ENCODE data around the gene MTA1. TPM values are rescaled to one million over a fixed set of nuclear protein-coding genes. Genes with fewer than 3 reads are reported as not detected.
A peak's percentile ranks its signal among the peaks of the same experiment; 100 is the strongest.

MTA1 gene
- polyA plus RNA-seq, 2 donors: 37.4 to 70.4 TPM

DNA sequence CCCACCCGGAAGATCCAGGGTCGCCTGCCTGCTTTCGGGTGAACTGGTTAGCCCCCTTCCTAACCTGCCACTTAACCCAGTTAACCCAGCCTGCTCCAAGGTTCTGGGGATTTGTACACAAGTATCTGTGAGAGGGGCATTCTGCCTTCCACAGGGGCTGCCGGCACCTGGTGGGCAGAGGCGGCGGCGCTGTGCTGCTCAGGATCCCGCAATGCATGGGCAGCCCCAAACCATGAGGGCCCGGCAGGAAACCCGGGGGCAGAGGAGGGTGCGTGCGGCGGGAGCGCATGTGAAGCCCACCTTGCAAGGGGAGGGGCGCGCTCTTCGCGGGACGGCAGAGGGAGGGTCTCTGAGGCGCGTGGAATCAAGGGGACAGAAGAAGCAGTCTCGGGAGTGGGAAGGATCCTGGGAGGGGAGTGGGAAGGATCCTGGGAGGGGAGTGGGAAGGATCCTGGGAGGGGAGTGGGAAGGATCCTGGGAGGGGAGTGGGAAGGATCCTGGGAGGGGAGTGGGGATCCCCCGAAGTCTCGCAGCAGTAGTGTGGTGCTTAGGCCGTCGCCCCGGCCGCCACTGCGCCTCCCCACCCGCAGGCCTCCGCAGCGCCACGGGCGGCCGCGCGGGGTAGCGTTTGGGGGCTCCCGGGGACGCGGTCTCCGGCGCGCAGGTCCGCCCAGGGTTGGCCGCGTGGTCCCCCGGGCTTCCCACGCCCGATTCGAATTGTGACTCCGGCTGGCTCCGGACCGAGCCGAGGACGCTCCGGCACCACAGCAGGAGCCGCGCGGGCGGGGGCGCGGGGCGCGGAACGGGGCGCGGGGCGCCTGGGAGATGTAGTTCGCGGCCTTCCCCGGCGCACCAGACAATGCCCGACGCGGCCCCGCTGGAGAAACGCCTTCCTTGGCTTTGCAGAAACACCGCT, 4.9 kb upstream of the MTA1 start:
- WGBS, 2 donors: 12 to 16% methylated on average over 51 to 79 of the region's 79 CpGs
- H3K27me3 ChIP-seq (ENCODE audit: control insufficient read depth in 1 of 2, insufficient read depth in 2 of 2, low read length in 2 of 2): peaks cover 0 to 3% of the 10 kb centered on the region in 2 donors

DNA sequence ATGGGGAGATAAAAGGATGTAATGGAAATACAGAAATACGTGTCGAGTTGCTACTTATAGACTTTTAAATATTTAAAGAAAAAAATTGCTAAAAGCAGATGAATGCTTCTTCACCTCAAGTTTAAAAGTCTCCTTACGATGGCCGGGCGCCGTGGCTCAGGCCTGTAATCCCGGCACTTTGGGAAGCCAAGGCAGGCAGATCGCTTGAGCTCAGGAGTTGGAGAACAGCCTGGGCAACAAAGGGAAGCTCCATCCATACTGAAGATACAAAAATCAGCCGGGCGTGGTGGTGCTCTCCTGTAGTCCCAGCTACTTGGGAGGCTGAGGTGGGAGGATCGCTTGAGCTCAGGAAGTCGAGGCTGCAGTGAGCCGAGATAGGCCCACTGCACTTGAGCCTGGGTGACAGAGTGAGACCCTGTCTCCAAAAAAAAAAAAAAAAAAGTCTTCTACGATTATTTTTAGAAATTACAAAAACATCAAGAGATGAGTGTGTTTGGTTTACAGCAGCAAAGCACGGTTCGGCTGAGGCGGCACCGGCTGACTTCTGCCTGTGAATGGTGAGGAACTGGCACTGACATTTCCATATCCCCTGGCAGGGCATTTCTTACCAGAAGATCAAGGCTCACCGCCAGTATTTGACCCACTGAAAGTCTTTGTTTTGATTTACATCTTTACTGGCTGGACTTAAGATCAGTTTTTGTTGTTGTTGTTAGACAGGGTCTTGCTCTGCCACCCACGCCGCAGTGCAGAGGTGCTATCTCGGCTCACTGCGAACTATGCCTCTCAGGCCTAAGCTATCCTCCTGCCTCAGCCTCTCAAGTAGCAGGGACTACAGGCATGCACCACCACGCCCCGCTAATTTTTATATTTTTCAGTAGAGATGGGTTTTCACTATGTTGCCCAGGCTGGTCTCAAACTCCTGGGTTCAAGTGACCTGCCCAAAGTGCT, 3.9 kb upstream of the MTA1 start:
- H3K9me3 ChIP-seq (ENCODE audit: control insufficient read depth in 2 of 2, insufficient read depth in 1 of 2, low read depth in 1 of 2, low read length in 1 of 2): peaks cover 0 to 2% of the 10 kb centered on the region in 2 donors
- H3K27me3 ChIP-seq (ENCODE audit: control insufficient read depth in 1 of 2, insufficient read depth in 2 of 2, low read length in 2 of 2): peaks cover 0 to 3% of the 10 kb centered on the region in 2 donors
- no peak overlapping the region for H3K27ac ChIP-seq (ENCODE audit: low read depth in 2 of 2, low read length in 1 of 2)
- H3K36me3 ChIP-seq (ENCODE audit: control insufficient read depth in 2 of 2, insufficient read depth in 2 of 2, low read length in 1 of 2): no peaks in the 10 kb centered on the region
- 84 to 89% methylated on average over 25 of the region's 25 CpGs for WGBS, 2 donors
- peaks cover 16 to 17% of the 10 kb centered on the region in 2 donors for H3K4me1 ChIP-seq (ENCODE audit: control insufficient read depth in 2 of 2, insufficient read depth in 2 of 2, low read length in 1 of 2)
- peak overlapping the region in 1 of 2 donors; percentile 55 for H3K4me3 ChIP-seq (ENCODE audit: low read depth in 1 of 2, low read length in 2 of 2)

More for the DNA sequence above, 4.9 kb upstream of the MTA1 start:
- Histone ChIP-seq H3K36me3 (ENCODE audit: control insufficient read depth in 2 of 2, insufficient read depth in 2 of 2, low read length in 1 of 2) (no peaks in the 10 kb centered on the region), H3K9me3 (ENCODE audit: control insufficient read depth in 2 of 2, insufficient read depth in 1 of 2, low read depth in 1 of 2, low read length in 1 of 2) (peaks cover 0 to 2% of the 10 kb centered on the region in 2 donors), H3K4me3 (ENCODE audit: low read depth in 1 of 2, low read length in 2 of 2) (peak overlapping the region; percentile 55 to 56), H3K4me1 (ENCODE audit: control insufficient read depth in 2 of 2, insufficient read depth in 2 of 2, low read length in 1 of 2) (peaks cover 11 to 17% of the 10 kb centered on the region in 2 donors), H3K27ac (ENCODE audit: low read depth in 2 of 2, low read length in 1 of 2) (peak overlapping the region in 1 of 2 donors; percentile 2)

DNA sequence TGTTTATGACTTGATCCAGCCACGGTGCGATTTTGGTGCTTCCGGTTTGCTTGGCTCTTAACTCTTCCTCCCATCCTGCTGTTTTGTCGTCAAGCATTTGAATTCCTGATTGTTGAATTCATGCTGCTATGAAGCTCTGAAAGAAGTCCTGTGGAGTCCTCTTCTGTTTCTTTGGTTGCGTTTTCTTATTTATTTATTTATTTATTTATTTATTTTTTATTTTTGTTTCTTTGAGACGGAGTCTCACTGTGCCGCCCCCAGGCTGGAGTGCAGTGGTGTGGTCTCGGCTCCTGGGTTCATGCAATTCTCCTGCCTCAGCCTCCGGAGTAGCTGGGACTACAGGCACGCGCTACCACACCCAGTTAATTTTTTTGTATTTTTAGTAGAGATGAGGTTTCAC, 3.0 kb upstream of the MTA1 start:
- Histone ChIP-seq H3K36me3 (ENCODE audit: control insufficient read depth in 2 of 2, insufficient read depth in 2 of 2, low read length in 1 of 2) (no peaks in the 10 kb centered on the region), H3K4me1 (ENCODE audit: control insufficient read depth in 2 of 2, insufficient read depth in 2 of 2, low read length in 1 of 2) (peaks cover 21 to 23% of the 10 kb centered on the region in 2 donors), H3K27me3 (ENCODE audit: control insufficient read depth in 1 of 2, insufficient read depth in 2 of 2, low read length in 2 of 2) (no peaks in the 10 kb centered on the region), H3K27ac (ENCODE audit: low read depth in 2 of 2, low read length in 1 of 2) (no peak overlapping the region), H3K9me3 (ENCODE audit: control insufficient read depth in 2 of 2, insufficient read depth in 1 of 2, low read depth in 1 of 2, low read length in 1 of 2) (peaks cover 0 to 2% of the 10 kb centered on the region in 2 donors), H3K4me3 (ENCODE audit: low read depth in 1 of 2, low read length in 2 of 2) (no peak overlapping the region)
- 95 to 98% methylated on average over 11 of the region's 11 CpGs for WGBS, 2 donors

DNA sequence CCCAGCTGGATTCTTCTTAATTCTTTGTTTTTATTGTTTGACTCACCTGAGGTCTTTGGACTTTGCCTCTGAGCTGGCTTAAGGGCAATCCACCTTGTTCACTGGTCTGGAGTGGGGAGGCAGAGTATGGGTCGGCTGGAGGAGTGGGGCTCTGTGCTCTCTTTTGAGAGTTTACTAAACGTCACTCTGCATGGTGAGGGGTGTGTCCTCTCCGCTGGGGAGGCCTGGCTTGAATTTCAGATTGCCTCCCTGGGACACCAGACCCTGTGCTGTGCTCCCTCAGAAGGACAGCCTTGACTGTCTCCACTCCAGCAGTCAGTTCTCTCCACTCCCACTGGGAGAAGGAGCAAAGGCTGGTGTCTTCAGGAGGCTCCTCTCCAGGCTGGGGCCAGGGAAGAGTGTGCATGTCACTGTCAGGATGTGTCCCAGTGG, 1.9 kb upstream of the MTA1 start:
- peaks cover 24 to 25% of the 10 kb centered on the region in 2 donors for H3K4me1 ChIP-seq (ENCODE audit: control insufficient read depth in 2 of 2, insufficient read depth in 2 of 2, low read length in 1 of 2)
- WGBS, 2 donors: 78 to 88% methylated on average over 3 of the region's 3 CpGs
- peaks cover 0 to 2% of the 10 kb centered on the region in 2 donors for H3K9me3 ChIP-seq (ENCODE audit: control insufficient read depth in 2 of 2, insufficient read depth in 1 of 2, low read depth in 1 of 2, low read length in 1 of 2)
- peaks cover 0 to 4% of the 10 kb centered on the region in 2 donors for H3K36me3 ChIP-seq (ENCODE audit: control insufficient read depth in 2 of 2, insufficient read depth in 2 of 2, low read length in 1 of 2)
- H3K27me3 ChIP-seq (ENCODE audit: control insufficient read depth in 1 of 2, insufficient read depth in 2 of 2, low read length in 2 of 2): no peaks in the 10 kb centered on the region
- H3K27ac ChIP-seq (ENCODE audit: low read depth in 2 of 2, low read length in 1 of 2): no peak overlapping the region
- no peak overlapping the region for H3K4me3 ChIP-seq (ENCODE audit: low read depth in 1 of 2, low read length in 2 of 2)

DNA sequence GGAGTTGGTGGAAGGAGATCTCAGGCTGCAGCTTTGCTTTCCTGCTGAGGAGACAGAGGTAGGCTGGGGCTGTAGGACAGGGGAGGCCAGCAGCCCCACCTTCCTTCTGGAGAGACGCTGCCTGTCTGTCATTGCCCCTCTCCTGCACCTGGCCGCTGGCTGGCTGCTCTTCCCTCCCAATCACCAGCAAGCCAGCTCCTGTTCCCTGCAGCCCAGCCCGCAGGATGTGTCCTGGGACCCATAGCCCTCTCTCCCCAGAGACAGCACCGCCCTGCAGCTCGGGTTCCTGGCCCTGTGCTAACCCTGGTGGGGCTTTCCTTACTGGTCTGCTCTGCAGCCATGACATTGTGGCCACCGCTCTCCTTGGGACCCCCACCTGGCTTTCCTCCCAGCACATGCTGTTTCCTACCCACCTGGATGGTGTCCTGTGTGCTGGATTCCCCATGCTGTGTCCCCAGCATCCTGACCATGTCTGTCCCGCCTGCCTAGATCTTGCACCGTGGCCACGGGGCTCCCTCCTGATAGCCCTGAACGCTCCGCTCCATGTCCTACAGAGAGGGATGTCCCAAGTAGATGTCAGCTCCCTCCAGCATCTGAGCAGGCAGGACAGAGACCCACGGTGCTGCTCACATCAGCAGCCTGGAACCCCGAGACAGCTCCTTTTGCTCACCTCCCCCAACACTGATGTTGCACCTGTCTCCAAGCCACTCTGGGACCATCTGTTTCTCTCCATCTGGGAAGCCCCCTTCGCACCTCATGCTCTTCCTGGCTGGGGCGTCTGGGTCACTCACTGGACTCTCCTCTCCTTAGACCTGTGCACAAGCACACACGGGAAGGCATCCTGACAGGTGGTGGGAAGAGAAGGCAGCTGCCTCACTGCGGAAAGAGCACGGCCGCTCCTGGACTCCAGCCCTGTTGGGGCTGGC, 1.1 kb upstream of the MTA1 start:
- 72 to 75% methylated on average over 19 of the region's 19 CpGs for WGBS, 2 donors
- peaks cover 24 to 26% of the 10 kb centered on the region in 2 donors for H3K4me1 ChIP-seq (ENCODE audit: control insufficient read depth in 2 of 2, insufficient read depth in 2 of 2, low read length in 1 of 2)
- H3K36me3 ChIP-seq (ENCODE audit: control insufficient read depth in 2 of 2, insufficient read depth in 2 of 2, low read length in 1 of 2): peaks cover 0 to 4% of the 10 kb centered on the region in 2 donors
- peaks cover 0 to 2% of the 10 kb centered on the region in 2 donors for H3K9me3 ChIP-seq (ENCODE audit: control insufficient read depth in 2 of 2, insufficient read depth in 1 of 2, low read depth in 1 of 2, low read length in 1 of 2)
- no peak overlapping the region for H3K27ac ChIP-seq (ENCODE audit: low read depth in 2 of 2, low read length in 1 of 2)
- H3K4me3 ChIP-seq (ENCODE audit: low read depth in 1 of 2, low read length in 2 of 2): peak overlapping the region; percentile 68 to 84
- no peaks in the 10 kb centered on the region for H3K27me3 ChIP-seq (ENCODE audit: control insufficient read depth in 1 of 2, insufficient read depth in 2 of 2, low read length in 2 of 2)

DNA sequence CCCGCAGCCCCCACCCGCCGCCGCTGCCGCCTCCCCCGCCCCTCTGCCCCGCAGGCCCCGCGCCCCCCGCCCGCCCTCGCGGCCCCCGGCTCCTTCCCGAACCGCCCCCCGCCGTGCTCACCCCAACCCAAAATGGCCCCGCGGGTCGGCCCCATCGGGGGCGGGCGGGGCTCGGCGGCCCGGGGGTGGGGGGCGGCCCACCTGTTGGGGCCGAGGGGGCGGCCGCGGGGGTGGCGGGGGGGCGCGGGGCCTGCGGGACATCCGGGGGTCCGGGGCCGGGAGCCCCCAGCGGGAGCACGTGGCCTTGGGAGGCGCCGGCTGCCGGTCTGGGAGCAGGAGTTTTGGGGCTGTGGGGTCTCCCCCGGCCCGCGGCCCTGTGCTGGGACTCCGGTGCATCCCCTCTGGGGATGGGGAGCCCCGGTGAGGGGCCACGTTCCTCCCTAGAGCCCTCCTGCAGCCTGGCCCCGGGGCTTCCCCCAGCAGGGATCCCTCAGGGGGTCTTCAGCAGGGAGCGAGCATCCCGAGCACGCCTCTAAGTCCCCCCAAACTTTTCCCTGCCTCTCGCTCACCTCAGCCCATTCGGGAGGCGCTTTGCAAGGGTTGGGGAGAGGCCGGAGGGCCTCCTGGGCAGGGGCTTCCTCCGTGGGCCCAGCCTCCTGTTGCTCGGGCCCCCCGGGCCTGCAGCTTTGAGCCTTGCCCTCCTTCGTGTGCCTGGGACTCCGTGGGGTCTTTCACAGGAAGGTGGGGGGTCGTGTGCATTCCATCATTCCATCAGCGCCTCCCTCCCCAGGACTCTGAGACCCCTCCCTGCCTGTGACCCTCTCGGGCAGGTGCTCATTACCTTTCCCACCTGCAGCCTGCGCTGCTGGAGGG, 710 bp downstream of the MTA1 start:
- peaks cover 0 to 8% of the 10 kb centered on the region in 2 donors for H3K36me3 ChIP-seq (ENCODE audit: control insufficient read depth in 2 of 2, insufficient read depth in 2 of 2, low read length in 1 of 2)
- peak overlapping the region; percentile 68 to 84 for H3K4me3 ChIP-seq (ENCODE audit: low read depth in 1 of 2, low read length in 2 of 2)
- H3K27ac ChIP-seq (ENCODE audit: low read depth in 2 of 2, low read length in 1 of 2): peak overlapping the region; percentile 48 to 61
- 2 to 4% methylated on average over 29 to 65 of the region's 67 CpGs for WGBS, 2 donors
- peaks cover 0 to 2% of the 10 kb centered on the region in 2 donors for H3K9me3 ChIP-seq (ENCODE audit: control insufficient read depth in 2 of 2, insufficient read depth in 1 of 2, low read depth in 1 of 2, low read length in 1 of 2)
- peaks cover 22 to 23% of the 10 kb centered on the region in 2 donors for H3K4me1 ChIP-seq (ENCODE audit: control insufficient read depth in 2 of 2, insufficient read depth in 2 of 2, low read length in 1 of 2)
- no peaks in the 10 kb centered on the region for H3K27me3 ChIP-seq (ENCODE audit: control insufficient read depth in 1 of 2, insufficient read depth in 2 of 2, low read length in 2 of 2)

DNA sequence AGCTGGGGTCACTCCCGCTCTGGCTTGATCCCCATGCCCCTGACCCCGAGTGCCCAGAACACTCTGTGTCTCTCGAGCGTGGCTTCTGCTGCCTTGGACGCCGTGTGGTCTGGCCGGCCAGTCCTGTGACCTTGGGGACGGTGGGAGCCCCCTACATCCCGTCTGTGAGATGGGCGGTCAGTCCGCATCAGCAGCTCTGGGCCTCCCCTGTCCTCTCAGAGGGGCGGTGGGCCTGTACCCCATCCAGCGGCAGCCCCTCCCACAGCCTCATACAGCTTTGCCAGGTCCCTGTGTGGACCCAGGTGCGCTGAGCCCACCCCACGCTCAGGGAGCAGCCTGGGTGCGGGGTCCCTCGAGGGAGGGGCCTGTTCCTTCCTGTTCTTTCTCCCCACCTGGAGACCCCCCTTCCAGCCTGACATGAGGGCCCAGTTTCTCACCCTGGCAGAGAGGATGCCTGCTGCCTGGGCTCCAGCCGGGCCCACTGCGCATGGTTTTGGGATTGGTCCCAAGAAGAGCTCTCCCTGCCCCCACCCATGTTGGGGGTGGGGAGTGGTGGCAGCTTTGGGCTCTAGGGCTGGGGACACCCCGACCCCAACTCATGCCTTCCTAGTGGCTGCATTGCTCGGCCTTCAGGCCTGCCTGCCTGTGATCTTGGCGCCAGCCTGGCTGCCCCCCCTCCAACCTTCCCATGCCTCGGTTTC, 1.5 kb downstream of the MTA1 start:
- peak overlapping the region in 1 of 2 donors; percentile 37 for H3K27ac ChIP-seq (ENCODE audit: low read depth in 2 of 2, low read length in 1 of 2)

More for the DNA sequence above, 1.5 kb downstream of the MTA1 start:
- H3K4me3 ChIP-seq (ENCODE audit: low read depth in 1 of 2, low read length in 2 of 2): peak overlapping the region; percentile 67 to 84
- 35 to 41% methylated on average over 23 of the region's 23 CpGs for WGBS, 2 donors
- peaks cover 0 to 12% of the 10 kb centered on the region in 2 donors for H3K36me3 ChIP-seq (ENCODE audit: control insufficient read depth in 2 of 2, insufficient read depth in 2 of 2, low read length in 1 of 2)
- no peaks in the 10 kb centered on the region for H3K27me3 ChIP-seq (ENCODE audit: control insufficient read depth in 1 of 2, insufficient read depth in 2 of 2, low read length in 2 of 2)
- peaks cover 0 to 2% of the 10 kb centered on the region in 2 donors for H3K9me3 ChIP-seq (ENCODE audit: control insufficient read depth in 2 of 2, insufficient read depth in 1 of 2, low read depth in 1 of 2, low read length in 1 of 2)
- H3K4me1 ChIP-seq (ENCODE audit: control insufficient read depth in 2 of 2, insufficient read depth in 2 of 2, low read length in 1 of 2): peaks cover 22 to 23% of the 10 kb centered on the region in 2 donors

Measured in esophagus (tissue), 2 donors.